GM23338 (cell line): ENCODE results near the gene TRUB1. TPM values are rescaled to one million over a fixed set of nuclear protein-coding genes. Genes with fewer than 3 reads are reported as not detected.

Experiments used
- ATAC-seq: fragments of 200-7000 bp; cut with Tn5 transposase; 3 replicates; pipeline ENCODE4 v1.9.1; 2020
- DNase-seq: peaks from one replicate; pipeline ENCODE4 v3.0.0-alpha.2; 2015; ENCODE audit warnings: low spot score
- H2AFZ ChIP-seq: fragments of 200-600 bp; sonication (generic); 2 replicates; pipeline ENCODE4 v1.8.0; 2016; ENCODE audit warnings: antibody characterized with exemption, mild to moderate bottlenecking, moderate library complexity
- H3F3A ChIP-seq: fragments of 200-600 bp; sonication (generic); replicated peaks from 2 replicates; pipeline ENCODE4 v1.8.0; 2017; ENCODE audit warnings: antibody characterized with exemption, mixed run types, low read depth
- H3K27ac ChIP-seq: fragments of 200-600 bp; sonication (generic); 2 replicates; pipeline ENCODE4 v1.6.1; 2016; ENCODE audit warnings: low read depth
- H3K27me3 ChIP-seq: fragments of 200-600 bp; sonication (generic); 2 replicates; pipeline ENCODE4 v1.8.0; 2016; ENCODE audit warnings: mild to moderate bottlenecking, mixed run types, moderate library complexity; ENCODE audit not compliant: insufficient read depth
- H3K36me3 ChIP-seq: fragments of 200-600 bp; sonication (generic); 2 replicates; pipeline ENCODE4 v1.8.0; 2016; ENCODE audit warnings: mild to moderate bottlenecking; ENCODE audit not compliant: insufficient read depth
- H3K4me1 ChIP-seq: fragments of 200-600 bp; sonication (generic); 2 replicates; pipeline ENCODE4 v1.8.0; 2016; ENCODE audit warnings: mild to moderate bottlenecking, moderate library complexity; ENCODE audit not compliant: insufficient read depth
- H3K4me2 ChIP-seq: fragments of 200-600 bp; sonication (generic); 2 replicates; pipeline ENCODE4 v1.7.1; 2017; ENCODE audit warnings: mixed run types
- H3K4me3 ChIP-seq: fragments of 200-600 bp; sonication (generic); 2 replicates; pipeline ENCODE4 v1.6.1; 2016; ENCODE audit warnings: mixed run types
- H3K79me2 ChIP-seq: fragments of 200-600 bp; sonication (generic); replicated peaks from 2 replicates; pipeline ENCODE4 v1.8.0; 2017; ENCODE audit warnings: mild to moderate bottlenecking; ENCODE audit not compliant: insufficient read depth
- H3K9me2 ChIP-seq: fragments of 200-600 bp; sonication (generic); 2 replicates; pipeline ENCODE4 v1.8.0; 2017; ENCODE audit not compliant: insufficient read depth
- H4K20me1 ChIP-seq: fragments of 200-600 bp; sonication (generic); replicated peaks from 2 replicates; pipeline ENCODE4 v1.8.0; 2017; ENCODE audit warnings: mild to moderate bottlenecking; ENCODE audit not compliant: insufficient read depth
- H3K27ac Mint-ChIP-seq: 2 replicates; pipeline ENCODE4 v1.8.0; 2020; ENCODE audit warnings: inconsistent platforms, mild to moderate bottlenecking, moderate library complexity, mixed read lengths
- H3K27me3 Mint-ChIP-seq: 3 replicates; pipeline ENCODE4 v1.8.0; 2022; ENCODE audit warnings: low read depth, mild to moderate bottlenecking, moderate library complexity, mixed read lengths, inconsistent platforms; ENCODE audit not compliant: insufficient read depth, poor library complexity
- H3K36me3 Mint-ChIP-seq: 3 replicates; pipeline ENCODE4 v1.8.0; 2021; ENCODE audit warnings: low read depth, mild to moderate bottlenecking, inconsistent platforms, moderate library complexity, mixed read lengths
- H3K4me1 Mint-ChIP-seq: 3 replicates; pipeline ENCODE4 v1.8.0; 2020; ENCODE audit warnings: mild to moderate bottlenecking, inconsistent platforms, mixed read lengths
- H3K4me3 Mint-ChIP-seq: 3 replicates; pipeline ENCODE4 v1.8.0; 2021; ENCODE audit warnings: moderate library complexity, mild to moderate bottlenecking, inconsistent platforms, mixed read lengths
- H3K9me3 Mint-ChIP-seq: 3 replicates; pipeline ENCODE4 v1.8.0; 2020; ENCODE audit warnings: moderate library complexity, mild to moderate bottlenecking, inconsistent platforms, mixed read lengths
- ETS1 ChIP-seq: IDR thresholded peaks from 2 replicates; pipeline ENCODE4 v1.6.1; 2016; ENCODE audit warnings: antibody characterized with exemption
- NANOG ChIP-seq: IDR thresholded peaks from 2 replicates; pipeline ENCODE4 v1.6.1; 2016; ENCODE audit warnings: antibody characterized with exemption, borderline replicate concordance
- STAT1 ChIP-seq: IDR thresholded peaks from one replicate; pipeline ENCODE4 v1.6.1; 2016; ENCODE audit warnings: antibody characterized with exemption; ENCODE audit not compliant: unreplicated experiment
- ZNF462 ChIP-seq: fragments of 250-450 bp; sonication (Bioruptor Pico); IDR thresholded peaks from 2 replicates; pipeline ENCODE4 v1.5.0; 2020; ENCODE audit warnings: mild to moderate bottlenecking, moderate library complexity
- polyA plus RNA-seq: library from polyadenylated mRNA; unstranded; fragments of >200 nt; fragmentation: Nextera tagmentation; extraction: Ambion mirVana; gene quantifications from 2 replicates; pipeline ENCODE4 v1.2.1, GENCODE V29; 2016
- total RNA-seq: library from RNA; depleted of rRNA; stranded (reverse); fragments of >200 nt; shearing (Covaris generic); gene quantifications from 2 replicates; pipeline ENCODE4 v1.2.3, GENCODE V29; 2014

The TRUB1 gene
- total and polyA plus RNA-seq, 2 experiments from 2014 or later, result 15.5 to 34.5 TPM

GRCh38 chr10:114917459-114917858 is 20.5 kb upstream of the TRUB1 start:
- no peaks in the 10 kb centered on the region for H3K27me3 ChIP-seq
- no peaks in the 10 kb centered on the region for H3F3A ChIP-seq
- no peak overlapping the region for H3K4me3 ChIP-seq
- TF ChIP-seq ZNF462, result 0 out of 2 replicates have a peak, but pooled peaks have one; percentile 29
- TF ChIP-seq STAT1, result no peak
- H3K79me2 ChIP-seq, result no peaks in the 10 kb centered on the region
- Mint-ChIP-seq H3K27ac (peak overlapping the region; percentile 75), H3K4me3 (no peak overlapping the region), H3K9me3 (peaks cover 5% of the 10 kb centered on the region; the same call in 2 of the 3 replicates), H3K4me1 (peaks cover 23% of the 10 kb centered on the region), H3K36me3 (peaks cover 13% of the 10 kb centered on the region; the same call in 2 of the 3 replicates), H3K27me3 (no peaks in the 10 kb centered on the region)
- peak; percentile 70 for ATAC-seq
- H3K9me2 ChIP-seq, result no peaks in the 10 kb centered on the region
- H2AFZ ChIP-seq, result no peak overlapping the region
- H3K4me2 ChIP-seq, result 0 out of 2 replicates have a peak overlapping the region, but pooled peaks have one; percentile 19
- H4K20me1 ChIP-seq, result no peaks in the 10 kb centered on the region
- H3K4me1 ChIP-seq, result peaks cover 17% of the 10 kb centered on the region
- no peak for DNase-seq
- H3K36me3 ChIP-seq, result no peaks in the 10 kb centered on the region
- H3K27ac ChIP-seq, result no peak overlapping the region

GRCh38 chr10:114917927-114918672 is 19.9 kb upstream of the TRUB1 start:
- TF ChIP-seq NANOG (peak; percentile 29; the same call in 1 of the 2 replicates), ETS1 (no peak)
- Mint-ChIP-seq H3K27ac (peak overlapping the region; percentile 75), H3K36me3 (peaks cover 13% of the 10 kb centered on the region; the same call in 2 of the 3 replicates), H3K4me3 (peak overlapping the region; percentile 34), H3K4me1 (peaks cover 23% of the 10 kb centered on the region), H3K27me3 (no peaks in the 10 kb centered on the region), H3K9me3 (peaks cover 5% of the 10 kb centered on the region; the same call in 2 of the 3 replicates)
- DNase-seq (peak; percentile 64), ATAC-seq (peak; percentile 74)
- H2AFZ ChIP-seq, result no peak overlapping the region
- H4K20me1 ChIP-seq, result no peaks in the 10 kb centered on the region
- H3K4me1 ChIP-seq, result peaks cover 17% of the 10 kb centered on the region
- no peaks in the 10 kb centered on the region for H3F3A ChIP-seq
- H3K27me3 ChIP-seq, result no peaks in the 10 kb centered on the region
- H3K4me2 ChIP-seq, result peak overlapping the region; percentile 19; the same call in 1 of the 2 replicates
- H3K79me2 ChIP-seq, result no peaks in the 10 kb centered on the region
- no peak overlapping the region for H3K27ac ChIP-seq
- no peak overlapping the region for H3K4me3 ChIP-seq
- H3K9me2 ChIP-seq, result no peaks in the 10 kb centered on the region
- H3K36me3 ChIP-seq, result no peaks in the 10 kb centered on the region
